GM12878 (cell line): ENCODE results near the gene HLA-DQB1. TPM values are rescaled to one million over a fixed set of nuclear protein-coding genes. Genes with fewer than 3 reads are reported as not detected.

Experiments used
- ATAC-seq: fragments of 200-7000 bp; cut with Tn5 transposase; 3 replicates; pipeline ENCODE4 v1.9.1; 2020; ENCODE audit warnings: mild to moderate bottlenecking, moderate library complexity
- BruUV-seq: library from RNA; stranded (reverse); fragments of 400-500 nt; replicated peaks from 2 replicates; lab custom pipeline; 2021; lab: Mats Ljungman, UMichigan
- CTCF ChIA-PET: fragments of 300-600 bp; sonication (Branson Sonifier 250); formaldehyde crosslinking; extraction: SDS; loops from one replicate; lab custom pipeline; 2021; ENCODE audit warnings: inconsistent platforms; lab: Yijun Ruan, JAX
- POLR2A ChIA-PET: fragments of 350-600 bp; formaldehyde crosslinking; extraction: SDS; loops from one replicate; lab custom pipeline; 2021; ENCODE audit warnings: inconsistent platforms; lab: Charles Lee
- RAD21 ChIA-PET: fragments of 300-600 bp; sonication (Branson Sonifier 250); formaldehyde crosslinking; loops from one replicate; lab custom pipeline; 2023; ENCODE audit warnings: antibody characterized with exemption; ENCODE audit not compliant: unreplicated experiment; lab: Charles Lee
- SMC1A ChIA-PET: fragments of 300-600 bp; sonication (Branson Sonifier 250); formaldehyde crosslinking; loops from one replicate; lab custom pipeline; 2023; ENCODE audit not compliant: unreplicated experiment, uncharacterized antibody; lab: Charles Lee
- DNase-seq: peaks from one replicate; pipeline ENCODE4 v3.0.0-alpha.2; 2011; ENCODE audit warnings: low read depth, low spot score
- FAIRE-seq: peaks from 3 replicates; lab custom pipeline; 2011; peaks lifted over from hg19 to GRCh38; lab: Jason Lieb, UNC
- H2AFZ ChIP-seq: 2 replicates; pipeline ENCODE4 v1.6.0; 2011; ENCODE audit warnings: low read depth, low read length, control low read depth; ENCODE audit not compliant: control insufficient read depth
- H3K27ac ChIP-seq: 2 replicates; pipeline ENCODE4 v1.5.1; 2011; ENCODE audit warnings: control low read depth; ENCODE audit not compliant: control insufficient read depth, insufficient read depth
- H3K27me3 ChIP-seq, 2 experiments: replicated peaks in 1 of 2; 2 replicates each; pipeline versions ENCODE4 v1.6.0 to v1.6.1; 2011; ENCODE audit warnings: low read length in 1 of 2; ENCODE audit not compliant: control insufficient read depth in 2 of 2, insufficient read depth in 2 of 2
- H3K36me3 ChIP-seq, 2 experiments: 2 replicates each; pipeline ENCODE4 v1.5.1; 2011; ENCODE audit warnings: low read length in 1 of 2; ENCODE audit not compliant: control insufficient read depth in 2 of 2, insufficient read depth in 2 of 2
- H3K4me1 ChIP-seq: 2 replicates; pipeline ENCODE4 v1.6.1; 2011; ENCODE audit warnings: mild to moderate bottlenecking, low read length, moderate library complexity, mixed read lengths; ENCODE audit not compliant: control insufficient read depth, insufficient read depth
- H3K4me2 ChIP-seq: 2 replicates; pipeline ENCODE4 v1.6.0; 2011; ENCODE audit warnings: control low read depth; ENCODE audit not compliant: control insufficient read depth, insufficient read depth
- H3K4me3 ChIP-seq: fragments of 200-600 bp; sonication (generic); 2 replicates; pipeline ENCODE4 v1.5.1; 2016
- H3K79me2 ChIP-seq: 2 replicates; pipeline ENCODE4 v1.6.0; 2011; ENCODE audit warnings: low read length; ENCODE audit not compliant: control insufficient read depth, insufficient read depth
- H3K9ac ChIP-seq: 2 replicates; pipeline ENCODE4 v1.8.0; 2011; ENCODE audit warnings: low read length, control low read depth, mixed read lengths; ENCODE audit not compliant: control insufficient read depth, insufficient read depth
- H3K9me3 ChIP-seq: replicated peaks from 3 replicates; pipeline ENCODE4 v1.5.1; 2011; ENCODE audit warnings: mild to moderate bottlenecking, low read length; ENCODE audit not compliant: control insufficient read depth, insufficient read depth
- H4K20me1 ChIP-seq: 2 replicates; pipeline ENCODE4 v1.6.0; 2011; ENCODE audit not compliant: control insufficient read depth, insufficient read depth
- CREM ChIP-seq: IDR thresholded peaks from 2 replicates; pipeline ENCODE4 v1.6.1; 2014; ENCODE audit warnings: antibody characterized with exemption, low read depth
- ESRRA ChIP-seq: IDR thresholded peaks from 2 replicates; pipeline ENCODE4 v1.6.1; 2012; ENCODE audit warnings: mild to moderate bottlenecking, low read length, improper control_type of control experiment
- HSF1 ChIP-seq: fragments of 150-350 bp; IDR thresholded peaks from 2 replicates; pipeline ENCODE4 v1.6.1; 2014; ENCODE audit warnings: mild to moderate bottlenecking, low read depth, low read length
- KAT2A ChIP-seq: conservative IDR thresholded peaks from 2 replicates; pipeline ENCODE4 v1.6.1; 2011; ENCODE audit warnings: low read depth, low read length; ENCODE audit not compliant: control insufficient read depth
- MEF2A ChIP-seq: IDR thresholded peaks from 2 replicates; pipeline ENCODE4 v1.6.1; 2011; ENCODE audit warnings: low read depth, mild to moderate bottlenecking, low read length, moderate library complexity; ENCODE audit not compliant: insufficient read depth
- MTA3 ChIP-seq: IDR thresholded peaks from 2 replicates; pipeline ENCODE4 v1.6.1; 2012; ENCODE audit warnings: low read length, inconsistent platforms, borderline replicate concordance
- NFYB ChIP-seq: IDR thresholded peaks from 2 replicates; pipeline ENCODE4 v1.6.1; 2011; ENCODE audit warnings: low read depth, mild to moderate bottlenecking, low read length, improper control_type of control experiment, moderate library complexity; ENCODE audit not compliant: insufficient read depth
- NR2C2 ChIP-seq: IDR thresholded peaks from 2 replicates; pipeline ENCODE4 v1.6.1; 2011; ENCODE audit warnings: borderline replicate concordance, low read depth; ENCODE audit not compliant: control insufficient read depth, insufficient read length
- POLR2A ChIP-seq: IDR thresholded peaks from 2 replicates; pipeline ENCODE4 v1.6.1; 2011; ENCODE audit warnings: low read depth, mild to moderate bottlenecking, low read length
- STAT3 ChIP-seq: IDR thresholded peaks from 2 replicates; pipeline ENCODE4 v1.6.1; 2011; ENCODE audit warnings: low read depth, low read length, improper control_type of control experiment
- ZNF622 ChIP-seq: fragments of 450-650 bp; IDR thresholded peaks from 2 replicates; pipeline ENCODE4 v1.6.1; 2017; ENCODE audit warnings: mild to moderate bottlenecking, inconsistent platforms
- ZSCAN29 ChIP-seq: fragments of 450-650 bp; IDR thresholded peaks from 2 replicates; pipeline ENCODE4 v1.6.1; 2017; ENCODE audit warnings: mild to moderate bottlenecking, moderate library complexity
- WGBS: methylation state at CpG from one replicate; pipeline ENCODE4 v1.1.6; 2016; ENCODE audit warnings: low lambda C conversion rate; ENCODE audit not compliant: insufficient replicate concordance, insufficient coverage; ENCODE audit errors: missing lambda C conversion rate; 5-methylcytosine and 5-hydroxymethylcytosine counted together
- in situ Hi-C: fragments of 300-500 bp; cut with MboI; formaldehyde crosslinking; loops from 9 replicates; pipeline ENCODE4 v1.14.3; 2018; ENCODE audit warnings: mixed read lengths
- intact Hi-C: fragments of 100-400 bp; cut with micrococcal nuclease; formaldehyde crosslinking; loops from one replicate; pipeline ENCODE4 v1.14.2; 2022; ENCODE audit not compliant: unreplicated experiment
- polyA plus RNA-seq, 11 experiments: library from polyadenylated mRNA; depleted of rRNA in 4 of 11; unstranded in 6 of 11; stranded (reverse) in 5 of 11; fragments of >200 nt; fragmentation: Nextera tagmentation in 4 of 11; fragmentation: Illumina TruSeq in 1 of 11; extraction: Ambion mirVana in 4 of 11; extraction: Trizol in 1 of 11; gene quantifications; 1 replicate in 1 of 11; 2 replicates in 10 of 11; pipeline versions ENCODE4 v1.2.1 to v1.2.3, GENCODE V29; 2011 to 2016; ENCODE audit warnings: inconsistent platforms in 2 of 11, missing spikeins in 2 of 11, low read depth in 1 of 11
- total RNA-seq, 4 experiments: library from RNA; depleted of rRNA in 3 of 4; stranded (reverse); fragments of >200 nt in 3 of 4; fragmentation: Illumina TruSeq in 1 of 4; extraction: Trizol in 1 of 4; gene quantifications; 2 replicates each; pipeline versions ENCODE4 v1.2.1 to v1.2.3, GENCODE V29; 2013 to 2021
- TF ChIP-seq, protein P1 (sequence below): fragments of 450-650 bp; IDR thresholded peaks from 2 replicates; pipeline ENCODE4 v1.6.1; 2018; ENCODE audit warnings: borderline replicate concordance, mild to moderate bottlenecking; ENCODE audit not compliant: partially characterized antibody
- TF ChIP-seq, protein P2 (sequence below): IDR thresholded peaks from 2 replicates; pipeline ENCODE4 v1.6.1; 2012; ENCODE audit warnings: improper control_type of control experiment, low read depth, low read length; ENCODE audit not compliant: insufficient replicate concordance

The HLA-DQB1 gene
- total and polyA plus RNA-seq, 10 of the 15 experiments (the other 5 are each of a cell fraction or from before 2014, with no cell fraction given) = 38.1 to 403 (median 91.4) TPM

DNA sequence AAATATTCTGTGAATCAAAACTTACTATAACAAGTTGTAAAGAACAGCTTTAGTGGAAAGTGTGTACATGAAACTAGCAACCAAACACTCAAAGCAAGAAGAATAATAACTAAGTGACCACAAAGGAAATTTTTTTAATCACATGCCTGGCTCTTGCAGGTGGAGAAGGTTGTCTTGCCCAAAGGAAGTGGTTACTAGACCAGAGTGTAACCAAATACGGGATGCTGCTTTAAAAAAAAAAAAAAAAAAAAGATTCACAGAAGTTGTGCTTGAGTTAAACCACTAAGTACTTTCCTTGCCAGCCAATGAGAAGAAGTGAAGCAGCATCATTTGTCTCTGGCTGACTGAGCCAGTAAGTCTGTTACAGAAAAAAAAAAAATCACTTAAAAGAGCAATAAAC, 19.1 kb upstream of the HLA-DQB1 start:
- Histone ChIP-seq H3K9me3 (no peaks in the 10 kb centered on the region), H3K36me3 (no peaks in the 10 kb centered on the region), H3K27ac (peak overlapping the region; percentile 40; the same call in 1 of the 2 replicates), H3K4me1 (peaks cover 16% of the 10 kb centered on the region; the same call in 1 of the 2 replicates), H3K79me2 (0 out of 2 replicates have a peak, but pooled peaks cover 2% of the 10 kb centered on the region), H4K20me1 (no peaks in the 10 kb centered on the region), H3K4me2 (peak overlapping the region; percentile 56; the same call in 1 of the 2 replicates), H3K9ac (no peak overlapping the region), H3K27me3 (no peaks in the 10 kb centered on the region), H3K4me3 (no peak overlapping the region), H2AFZ (no peak overlapping the region)
- SMC1A ChIA-PET = interaction anchor here (0.8 to 8.6 kb wide), 7 partner anchors 13 to 267 kb away, joined by 3 to 154 read pairs (median 11); partner anchors contain the start of genes HLA-DMA and HLA-DQB1
- POLR2A ChIA-PET = interaction anchor here (0.6 to 6.4 kb wide), 18 partner anchors 9 to 490 kb away, joined by 3 to 130 read pairs (median 4); partner anchors contain the start of genes HLA-DQA1, HLA-DQB1, HLA-DRA and HLA-DRB1
- RAD21 ChIA-PET = interaction anchor here (0.6 to 2.1 kb wide), 17 partner anchors 12 to 1987 kb away, joined by 3 to 19 read pairs (median 4); partner anchors contain the start of genes HLA-DQA1 and HLA-DQB1
- FAIRE-seq = peak; percentile 99
- intact Hi-C loops = loop anchor here (2.0 kb wide), 1 partner anchor 17 kb away; no protein-coding TSS in a partner anchor
- in situ Hi-C loops = no loop called here
- CTCF ChIA-PET = interaction anchor here (1.0 to 3.2 kb wide), 8 partner anchors 15 to 272 kb away, joined by 3 to 16 read pairs (median 6); partner anchors contain the start of genes HLA-DQB1 and HLA-DRA
- peak; percentile 95 for DNase-seq
- peak; percentile 89 for ATAC-seq
- BruUV-seq = no TSS peak
- no CpG with 5 or more reads among the region's 1 CpG for WGBS
- TF ChIP-seq MTA3 (peak; percentile 80; the same call in 1 of the 2 replicates), ESRRA (no peak), ZSCAN29 (no peak), ZNF622 (no peak), STAT3 (no peak), KAT2A (no peak), MEF2A (peak; percentile 81), NFYB (peak; percentile 79), CREM (peak; percentile 89), POLR2A (no peak), HSF1 (no peak), NR2C2 (no peak)
- TF ChIP-seq, protein P1, sequence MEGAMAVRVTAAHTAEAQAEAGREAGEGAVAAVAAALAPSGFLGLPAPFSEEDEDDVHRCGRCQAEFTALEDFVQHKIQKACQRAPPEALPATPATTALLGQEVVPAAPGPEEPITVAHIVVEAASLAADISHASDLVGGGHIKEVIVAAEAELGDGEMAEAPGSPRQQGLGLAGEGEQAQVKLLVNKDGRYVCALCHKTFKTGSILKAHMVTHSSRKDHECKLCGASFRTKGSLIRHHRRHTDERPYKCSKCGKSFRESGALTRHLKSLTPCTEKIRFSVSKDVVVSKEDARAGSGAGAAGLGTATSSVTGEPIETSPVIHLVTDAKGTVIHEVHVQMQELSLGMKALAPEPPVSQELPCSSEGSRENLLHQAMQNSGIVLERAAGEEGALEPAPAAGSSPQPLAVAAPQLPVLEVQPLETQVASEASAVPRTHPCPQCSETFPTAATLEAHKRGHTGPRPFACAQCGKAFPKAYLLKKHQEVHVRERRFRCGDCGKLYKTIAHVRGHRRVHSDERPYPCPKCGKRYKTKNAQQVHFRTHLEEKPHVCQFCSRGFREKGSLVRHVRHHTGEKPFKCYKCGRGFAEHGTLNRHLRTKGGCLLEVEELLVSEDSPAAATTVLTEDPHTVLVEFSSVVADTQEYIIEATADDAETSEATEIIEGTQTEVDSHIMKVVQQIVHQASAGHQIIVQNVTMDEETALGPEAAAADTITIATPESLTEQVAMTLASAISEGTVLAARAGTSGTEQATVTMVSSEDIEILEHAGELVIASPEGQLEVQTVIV = no peak
- TF ChIP-seq, protein P2, sequence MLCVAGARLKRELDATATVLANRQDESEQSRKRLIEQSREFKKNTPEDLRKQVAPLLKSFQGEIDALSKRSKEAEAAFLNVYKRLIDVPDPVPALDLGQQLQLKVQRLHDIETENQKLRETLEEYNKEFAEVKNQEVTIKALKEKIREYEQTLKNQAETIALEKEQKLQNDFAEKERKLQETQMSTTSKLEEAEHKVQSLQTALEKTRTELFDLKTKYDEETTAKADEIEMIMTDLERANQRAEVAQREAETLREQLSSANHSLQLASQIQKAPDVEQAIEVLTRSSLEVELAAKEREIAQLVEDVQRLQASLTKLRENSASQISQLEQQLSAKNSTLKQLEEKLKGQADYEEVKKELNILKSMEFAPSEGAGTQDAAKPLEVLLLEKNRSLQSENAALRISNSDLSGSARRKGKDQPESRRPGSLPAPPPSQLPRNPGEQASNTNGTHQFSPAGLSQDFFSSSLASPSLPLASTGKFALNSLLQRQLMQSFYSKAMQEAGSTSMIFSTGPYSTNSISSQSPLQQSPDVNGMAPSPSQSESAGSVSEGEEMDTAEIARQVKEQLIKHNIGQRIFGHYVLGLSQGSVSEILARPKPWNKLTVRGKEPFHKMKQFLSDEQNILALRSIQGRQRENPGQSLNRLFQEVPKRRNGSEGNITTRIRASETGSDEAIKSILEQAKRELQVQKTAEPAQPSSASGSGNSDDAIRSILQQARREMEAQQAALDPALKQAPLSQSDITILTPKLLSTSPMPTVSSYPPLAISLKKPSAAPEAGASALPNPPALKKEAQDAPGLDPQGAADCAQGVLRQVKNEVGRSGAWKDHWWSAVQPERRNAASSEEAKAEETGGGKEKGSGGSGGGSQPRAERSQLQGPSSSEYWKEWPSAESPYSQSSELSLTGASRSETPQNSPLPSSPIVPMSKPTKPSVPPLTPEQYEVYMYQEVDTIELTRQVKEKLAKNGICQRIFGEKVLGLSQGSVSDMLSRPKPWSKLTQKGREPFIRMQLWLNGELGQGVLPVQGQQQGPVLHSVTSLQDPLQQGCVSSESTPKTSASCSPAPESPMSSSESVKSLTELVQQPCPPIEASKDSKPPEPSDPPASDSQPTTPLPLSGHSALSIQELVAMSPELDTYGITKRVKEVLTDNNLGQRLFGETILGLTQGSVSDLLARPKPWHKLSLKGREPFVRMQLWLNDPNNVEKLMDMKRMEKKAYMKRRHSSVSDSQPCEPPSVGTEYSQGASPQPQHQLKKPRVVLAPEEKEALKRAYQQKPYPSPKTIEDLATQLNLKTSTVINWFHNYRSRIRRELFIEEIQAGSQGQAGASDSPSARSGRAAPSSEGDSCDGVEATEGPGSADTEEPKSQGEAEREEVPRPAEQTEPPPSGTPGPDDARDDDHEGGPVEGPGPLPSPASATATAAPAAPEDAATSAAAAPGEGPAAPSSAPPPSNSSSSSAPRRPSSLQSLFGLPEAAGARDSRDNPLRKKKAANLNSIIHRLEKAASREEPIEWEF = no peak
